Ascending aorta (tissue), 2 donors: Measurements from ENCODE around the gene SCN5A. TPM values are rescaled to one million over a fixed set of nuclear protein-coding genes. Genes with fewer than 3 reads are reported as not detected.

Experiments
- DNase-seq, 2 donors: peaks; one replicate each; pipeline ENCODE4 v3.0.0-alpha.2; 2019; ENCODE audit warnings: low spot score in 2 of 2
- H3K27ac ChIP-seq, 2 donors: fragments of 200-600 bp; sonication (generic); one replicate each; pipeline ENCODE4 v1.5.1; 2016 to 2017; ENCODE audit warnings: mild to moderate bottlenecking in 1 of 2
- H3K27me3 ChIP-seq: fragments of 200-600 bp; sonication (generic); one replicate; pipeline ENCODE4 v1.5.1; 2017
- H3K36me3 ChIP-seq, 2 donors: fragments of 200-600 bp; sonication (generic); one replicate each; pipeline ENCODE4 v1.5.1; 2016
- H3K4me1 ChIP-seq, 2 donors: fragments of 200-600 bp; sonication (generic); one replicate each; pipeline ENCODE4 v1.5.1; 2016 to 2017; ENCODE audit warnings: mild to moderate bottlenecking in 1 of 2
- H3K4me3 ChIP-seq, 2 donors: fragments of 200-600 bp; sonication (generic); one replicate each; pipeline ENCODE4 v1.5.1; 2016 to 2017; ENCODE audit warnings: mild to moderate bottlenecking in 1 of 2
- H3K9me3 ChIP-seq, 2 donors: fragments of 200-600 bp; sonication (generic); one replicate each; pipeline ENCODE4 v1.5.1; 2016
- intact Hi-C: fragments of 100-400 bp; cut with DNase I; formaldehyde crosslinking; loops from one replicate; pipeline ENCODE4 v1.15.1; 2023
- total RNA-seq: library from RNA; depleted of rRNA; stranded (reverse); fragments of >200 nt; gene quantifications from one replicate; pipeline ENCODE4 v1.1.0, GENCODE V29; 2016
- TF ChIP-seq, protein P1 (sequence below), 3 experiments: fragments of 200-600 bp in 2 of 3; fragments of 450-650 bp in 1 of 3; sonication (generic) in 2 of 3; IDR thresholded peaks; one replicate each; pipeline ENCODE4 v1.5.1; 2016 to 2019; ENCODE audit warnings: antibody characterized with exemption in 3 of 3, mild to moderate bottlenecking in 1 of 3, moderate library complexity in 1 of 3

The SCN5A gene
- total RNA-seq, 1 donor from 2014 or later = 2.7 TPM

DNA sequence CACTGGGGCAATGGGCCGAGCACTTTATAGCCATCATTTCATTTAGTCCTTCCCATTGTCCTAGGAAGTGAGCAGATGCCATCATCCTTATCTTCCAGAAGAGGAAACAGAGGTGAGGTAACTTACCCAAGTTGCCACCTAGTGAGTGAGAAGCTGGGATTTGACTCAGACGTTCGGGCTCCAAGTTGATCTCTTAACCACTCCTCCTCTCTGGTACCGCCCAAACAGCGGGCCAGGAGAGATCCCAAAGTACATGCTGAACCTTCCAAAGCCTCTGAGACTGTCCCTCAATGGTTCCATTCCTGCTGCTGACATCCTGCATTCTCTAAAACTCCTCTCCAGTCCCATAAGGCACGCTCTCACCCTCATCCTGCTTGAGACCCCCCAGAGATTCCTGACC, 97.1 kb downstream of the SCN5A start:
- no peaks in the 10 kb centered on the region for H3K4me1 ChIP-seq
- no peaks in the 10 kb centered on the region for H3K9me3 ChIP-seq
- H3K27ac ChIP-seq = no peak overlapping the region
- TF ChIP-seq, protein P1, sequence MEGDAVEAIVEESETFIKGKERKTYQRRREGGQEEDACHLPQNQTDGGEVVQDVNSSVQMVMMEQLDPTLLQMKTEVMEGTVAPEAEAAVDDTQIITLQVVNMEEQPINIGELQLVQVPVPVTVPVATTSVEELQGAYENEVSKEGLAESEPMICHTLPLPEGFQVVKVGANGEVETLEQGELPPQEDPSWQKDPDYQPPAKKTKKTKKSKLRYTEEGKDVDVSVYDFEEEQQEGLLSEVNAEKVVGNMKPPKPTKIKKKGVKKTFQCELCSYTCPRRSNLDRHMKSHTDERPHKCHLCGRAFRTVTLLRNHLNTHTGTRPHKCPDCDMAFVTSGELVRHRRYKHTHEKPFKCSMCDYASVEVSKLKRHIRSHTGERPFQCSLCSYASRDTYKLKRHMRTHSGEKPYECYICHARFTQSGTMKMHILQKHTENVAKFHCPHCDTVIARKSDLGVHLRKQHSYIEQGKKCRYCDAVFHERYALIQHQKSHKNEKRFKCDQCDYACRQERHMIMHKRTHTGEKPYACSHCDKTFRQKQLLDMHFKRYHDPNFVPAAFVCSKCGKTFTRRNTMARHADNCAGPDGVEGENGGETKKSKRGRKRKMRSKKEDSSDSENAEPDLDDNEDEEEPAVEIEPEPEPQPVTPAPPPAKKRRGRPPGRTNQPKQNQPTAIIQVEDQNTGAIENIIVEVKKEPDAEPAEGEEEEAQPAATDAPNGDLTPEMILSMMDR (IDR thresholded peaks at IDR 0.05) = no peak
- H3K4me3 ChIP-seq = no peak overlapping the region
- H3K36me3 ChIP-seq = no peaks in the 10 kb centered on the region
- intact Hi-C loops = no loop called here
- DNase-seq = peak in 1 of 2 donors; percentile 45
- no peaks in the 10 kb centered on the region for H3K27me3 ChIP-seq

DNA sequence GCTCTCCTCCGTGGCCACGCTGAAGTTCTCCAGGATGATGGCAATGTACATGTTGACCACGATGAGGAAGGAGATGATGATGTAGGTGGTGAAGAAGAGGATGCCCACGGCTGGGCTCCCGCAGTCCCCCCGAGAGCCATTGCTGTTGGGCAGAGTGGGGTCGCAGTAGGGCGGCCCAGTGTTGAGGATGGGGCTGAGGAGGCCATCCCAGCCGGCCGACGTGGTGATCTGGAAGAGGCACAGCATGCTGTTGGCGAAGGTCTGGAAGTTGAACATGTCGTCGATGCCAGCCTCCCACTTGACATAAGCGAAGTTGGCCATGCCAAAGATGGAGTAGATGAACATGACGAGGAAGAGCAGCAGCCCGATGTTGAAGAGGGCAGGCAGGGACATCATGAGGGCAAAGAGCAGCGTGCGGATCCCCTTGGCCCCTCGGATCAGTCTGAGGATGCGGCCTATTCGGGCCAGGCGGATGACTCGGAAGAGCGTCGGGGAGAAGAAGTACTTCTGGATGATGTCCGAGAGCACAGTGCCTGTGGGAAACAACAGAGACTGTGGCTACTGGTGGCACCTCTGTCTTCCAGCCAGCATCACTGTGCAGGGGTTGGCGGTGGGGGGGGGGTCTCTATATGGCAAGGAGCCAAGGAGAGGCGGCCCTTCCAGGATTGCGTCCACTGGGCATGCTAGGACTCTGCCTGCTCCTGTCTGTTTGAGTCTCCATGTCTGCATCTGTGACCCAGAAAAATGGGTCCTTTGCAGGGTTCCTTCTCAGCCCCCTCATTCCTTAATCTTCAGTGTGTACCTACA, 98.3 kb downstream of the SCN5A start:
- intact Hi-C loops = no loop called here
- no peaks in the 10 kb centered on the region for H3K4me1 ChIP-seq
- no peaks in the 10 kb centered on the region for H3K9me3 ChIP-seq
- peak in 1 of 2 donors; percentile 37 for DNase-seq
- H3K27ac ChIP-seq = no peak overlapping the region
- no peaks in the 10 kb centered on the region for H3K36me3 ChIP-seq
- H3K4me3 ChIP-seq = no peak overlapping the region
- H3K27me3 ChIP-seq = no peaks in the 10 kb centered on the region
- TF ChIP-seq, protein P1 (IDR thresholded peaks at IDR 0.05) = no peak

DNA sequence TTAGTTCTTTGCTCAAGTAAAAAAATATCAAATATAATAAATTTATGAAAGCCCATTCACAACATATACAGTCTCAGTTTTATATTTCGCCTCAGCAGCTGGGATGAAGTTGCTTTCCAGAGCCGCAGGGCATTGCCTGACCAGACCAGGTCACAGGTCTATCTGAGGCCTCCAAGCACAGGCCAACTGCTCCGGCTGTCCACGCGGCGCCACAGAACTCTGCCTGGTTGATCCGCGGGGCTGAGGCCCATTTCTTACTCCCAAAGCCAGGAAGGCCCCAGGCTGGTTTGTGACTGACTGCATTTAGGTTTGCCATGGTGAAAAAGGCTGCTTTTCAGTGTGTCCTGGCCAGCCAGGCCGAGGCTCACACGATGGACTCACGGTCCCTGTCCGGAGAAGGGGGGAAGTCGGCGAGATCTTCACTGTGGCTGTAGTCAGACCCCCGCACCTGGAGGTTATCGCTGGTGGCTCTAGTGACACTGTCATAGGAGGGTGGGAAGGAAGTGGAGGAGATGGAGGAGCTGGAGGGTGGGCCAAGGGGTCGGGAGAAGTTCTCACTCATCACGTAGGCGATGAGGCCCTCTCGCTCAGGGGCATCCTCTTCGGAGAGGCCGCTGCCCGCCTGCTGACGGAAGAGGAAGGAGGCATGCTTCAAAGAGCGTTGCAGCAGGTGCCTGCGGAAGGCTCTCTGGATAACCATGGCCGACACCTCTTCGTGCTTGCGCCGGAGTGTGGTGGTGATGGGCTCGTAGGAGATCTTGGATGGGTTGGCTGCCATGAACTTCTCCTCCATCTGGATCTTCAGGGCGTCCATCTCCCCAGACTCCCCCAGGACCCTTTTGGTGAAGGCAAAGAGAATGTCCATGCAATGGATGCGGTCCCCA, 99.3 kb downstream of the SCN5A start:
- no peak overlapping the region for H3K27ac ChIP-seq
- intact Hi-C loops = no loop called here
- DNase-seq = peak in 1 of 2 donors; percentile 53

DNA sequence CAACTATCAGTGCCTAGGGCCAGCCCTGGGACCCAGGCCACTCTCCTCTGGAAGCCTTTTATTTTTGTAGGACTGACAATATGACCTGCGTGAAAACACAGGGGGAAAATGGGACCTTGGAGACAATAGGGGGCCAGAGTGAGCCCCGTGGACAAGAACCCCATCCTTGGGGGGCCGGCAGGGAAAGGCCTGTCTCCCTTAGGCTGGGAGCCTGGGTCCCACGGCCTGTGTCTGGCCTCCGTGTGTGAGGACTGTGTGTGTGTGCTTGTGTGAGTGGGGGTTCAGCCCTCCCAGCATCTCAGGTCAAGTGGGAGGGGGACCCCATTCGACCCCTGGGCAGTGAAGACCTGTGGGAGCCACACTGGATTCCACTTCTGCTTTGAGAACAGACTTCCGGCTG, 100.0 kb downstream of the SCN5A start:
- Histone ChIP-seq H3K27ac (no peak overlapping the region), H3K4me1 (no peaks in the 10 kb centered on the region), H3K4me3 (no peak overlapping the region), H3K9me3 (no peaks in the 10 kb centered on the region), H3K36me3 (no peaks in the 10 kb centered on the region), H3K27me3 (no peaks in the 10 kb centered on the region)
- no peak for DNase-seq
- intact Hi-C loops = no loop called here
- TF ChIP-seq, protein P1 (IDR thresholded peaks at IDR 0.05) = no peak

More for the DNA sequence above, 99.3 kb downstream of the SCN5A start:
- H3K9me3 ChIP-seq = no peaks in the 10 kb centered on the region
- H3K4me3 ChIP-seq = no peak overlapping the region
- no peaks in the 10 kb centered on the region for H3K36me3 ChIP-seq
- no peaks in the 10 kb centered on the region for H3K4me1 ChIP-seq
- H3K27me3 ChIP-seq = no peaks in the 10 kb centered on the region
- TF ChIP-seq, protein P1 (IDR thresholded peaks at IDR 0.05) = no peak

DNA sequence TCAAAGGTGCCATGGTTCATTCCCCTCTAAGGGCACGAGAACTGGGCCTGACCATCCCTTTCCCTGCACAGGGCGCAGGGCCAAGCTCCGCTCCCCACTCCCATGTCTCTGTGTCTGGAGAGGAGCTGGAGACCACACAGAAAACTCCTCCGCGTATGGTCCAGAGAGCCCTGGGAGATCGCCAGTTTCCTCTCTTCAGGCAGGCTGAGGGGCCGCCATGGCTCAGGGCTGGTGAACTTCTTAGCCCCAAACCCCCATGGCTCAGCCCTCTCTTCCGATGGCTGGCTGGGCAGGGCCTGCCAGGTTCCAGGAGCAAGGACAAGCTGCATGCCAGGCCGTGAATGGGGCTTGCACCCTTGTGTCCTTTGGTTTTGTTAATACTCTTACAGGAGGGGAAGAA, 100.4 kb downstream of the SCN5A start:
- intact Hi-C loops = no loop called here
- no peak for DNase-seq

More for the DNA sequence above, 100.4 kb downstream of the SCN5A start:
- Histone ChIP-seq H3K36me3 (no peaks in the 10 kb centered on the region), H3K9me3 (no peaks in the 10 kb centered on the region), H3K27ac (no peak overlapping the region), H3K4me1 (no peaks in the 10 kb centered on the region), H3K27me3 (no peaks in the 10 kb centered on the region), H3K4me3 (no peak overlapping the region)
- TF ChIP-seq, protein P1 (IDR thresholded peaks at IDR 0.05) = no peak
